ENCODE measurements around the gene STPG3.

The STPG3 gene

DNA sequence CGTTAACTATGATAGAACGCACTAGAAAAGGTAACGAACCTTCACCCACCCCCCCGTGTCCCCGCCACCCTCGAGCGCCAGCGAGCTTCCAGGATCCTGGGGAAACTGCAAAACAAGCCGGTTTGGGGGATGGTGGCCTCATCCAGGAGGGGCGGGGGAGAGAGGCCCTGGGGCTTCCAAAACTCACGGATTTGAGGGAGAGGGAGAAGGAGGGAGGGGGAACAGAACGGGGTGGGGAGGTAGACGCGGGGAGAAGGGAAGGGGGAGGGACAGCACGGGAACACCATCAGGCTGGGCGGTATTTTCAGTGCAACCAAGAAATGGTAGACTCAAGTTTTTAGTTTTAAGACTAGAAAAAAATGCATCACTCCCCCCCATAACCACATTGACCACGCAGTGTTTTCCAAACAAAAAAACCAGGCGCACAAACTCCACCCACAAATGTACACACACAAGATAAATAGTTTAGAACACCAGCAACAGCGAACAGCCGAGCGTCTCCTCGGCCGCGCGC, 49.5 kb downstream of the STPG3 start:
- DNase-seq (ENCODE audit: low read depth, low spot score): no peak

DNA sequence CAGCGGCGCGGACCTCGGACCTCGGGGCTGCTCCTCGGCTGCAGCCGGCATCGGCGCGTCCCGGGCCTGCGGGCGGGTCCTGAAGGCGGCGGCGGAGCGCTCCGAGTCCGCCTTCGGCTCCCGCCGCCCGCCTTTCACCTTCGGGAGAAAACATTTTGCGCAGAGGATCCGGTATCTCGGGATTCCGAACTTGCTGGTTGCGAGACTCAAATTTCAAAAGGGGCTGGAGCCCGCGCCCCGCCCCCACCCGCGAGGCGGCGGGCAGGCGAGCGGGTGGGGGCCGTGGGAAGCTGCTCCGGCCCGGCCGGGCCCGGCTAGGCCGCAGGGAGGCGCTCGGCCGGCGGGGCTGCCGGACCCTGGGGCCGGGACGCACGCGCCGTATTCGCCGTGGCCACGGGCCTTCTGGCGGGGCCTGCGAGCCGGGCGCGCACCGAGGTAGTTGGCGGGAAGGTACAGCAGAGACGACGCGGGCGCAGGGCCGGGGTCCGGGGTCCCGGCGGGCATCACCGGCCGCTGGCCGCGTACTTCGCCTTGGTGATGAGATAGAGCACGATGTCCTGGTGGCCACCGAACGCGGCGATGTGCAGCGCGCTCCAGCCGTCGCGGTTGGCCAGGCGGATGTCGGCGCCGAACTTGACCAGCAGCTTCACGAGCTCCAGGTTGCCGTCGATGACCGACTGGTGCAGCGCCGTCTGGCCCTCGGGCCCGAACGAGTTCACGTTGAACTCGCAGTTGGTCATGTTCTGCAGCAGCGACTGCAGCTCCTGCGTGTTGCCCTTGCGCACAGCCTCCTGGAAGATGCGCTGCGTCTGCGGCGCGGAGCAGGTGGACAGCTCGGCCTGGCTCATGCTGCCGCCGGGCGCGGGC, 50.2 kb downstream of the STPG3 start:
- peak; percentile 71 for DNase-seq (ENCODE audit: low read depth, low spot score)

DNA sequence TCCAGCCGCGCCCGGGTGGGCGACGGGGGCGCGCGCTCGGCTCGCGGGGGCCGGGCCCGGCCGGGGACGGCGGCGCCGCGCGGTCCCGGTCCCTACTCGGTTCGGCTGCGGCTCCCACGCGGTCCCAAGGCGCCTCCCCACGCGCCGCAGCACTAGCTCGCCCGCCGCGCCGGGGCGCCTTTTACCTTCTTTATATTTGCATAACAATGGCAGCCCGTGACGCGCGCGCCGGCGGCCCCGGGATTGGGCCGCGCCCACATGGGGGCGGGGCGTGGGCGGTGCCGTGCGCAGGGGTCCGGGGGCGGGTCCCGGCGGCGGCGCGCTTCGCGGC, 51.0 kb downstream of the STPG3 start, which contains the start of gene NRARP:
Gene NRARP (minus strand): TSS at position 154 of the 331 bp plus-strand sequence. CDS start 343 bp downstream, outside the sequence.
- DNase-seq (ENCODE audit: low read depth, low spot score): peak; percentile 94

DNA sequence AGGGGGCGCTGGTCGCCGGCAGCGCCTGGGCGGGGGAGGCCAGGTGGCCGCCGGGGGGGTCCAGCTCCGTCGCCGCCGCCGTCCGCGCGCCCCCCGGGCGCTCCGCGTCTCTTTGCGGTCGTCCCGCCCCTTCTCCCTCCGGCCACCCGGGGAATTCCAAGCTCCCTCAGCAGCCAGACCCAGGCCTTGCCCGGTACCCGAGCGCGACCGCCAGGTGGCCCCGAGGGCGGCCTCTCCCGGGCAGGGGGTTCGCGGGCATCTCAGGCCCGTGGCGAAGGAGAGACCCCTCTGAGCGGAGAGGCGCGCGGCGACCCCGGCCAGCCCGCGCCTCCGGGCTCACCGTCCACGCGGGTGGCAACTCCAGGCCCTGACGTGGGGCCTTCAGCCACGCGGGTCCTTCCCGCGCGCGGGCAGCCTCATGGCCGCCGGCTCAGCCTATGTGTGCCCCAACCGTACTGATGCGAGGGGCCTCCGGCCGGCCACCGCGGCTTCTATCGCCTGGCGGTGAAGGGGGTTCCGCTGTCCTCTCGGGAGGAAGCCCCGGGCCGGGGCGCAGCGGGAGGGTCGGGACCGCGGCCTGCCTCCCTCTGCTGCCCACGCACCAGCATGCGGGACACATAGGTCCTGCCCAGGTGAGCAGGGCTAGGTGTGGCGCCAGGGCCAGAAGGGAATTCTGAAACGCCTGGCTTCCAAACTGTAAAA, 51.5 kb downstream of the STPG3 start:
- no peak for DNase-seq (ENCODE audit: low read depth, low spot score)

Measured in astrocyte of the hippocampus (primary cell).